GM19238 (cell line): ENCODE data around the gene PUM2.
"Not testable (repeated sequence)": the region's sequence is repeated elsewhere in the genome, so short reads cannot be mapped to it uniquely, and the experiment has no call there.

Source experiments
- DNase-seq: peaks from one replicate; pipeline ENCODE4 v3.0.0; 2011; ENCODE audit warnings: low spot score; ENCODE audit not compliant: insufficient read length

PUM2 gene

GRCh38 chr2:20292984-20293383 is 57.7 kb downstream of the PUM2 start:
- DNase-seq, result no peak

- DNase-seq, result no peak
These were observed 58.7 kb downstream of the PUM2 start for GRCh38 chr2:20291846-20292408.

GRCh38 chr2:20291106-20291564 is 59.5 kb downstream of the PUM2 start:
- no peak for DNase-seq

- no peak for DNase-seq
These were observed 61.9 kb downstream of the PUM2 start for GRCh38 chr2:20288642-20289340.

GRCh38 chr2:20282916-20283592 is 67.6 kb downstream of the PUM2 start:
- DNase-seq, result no peak

GRCh38 chr2:20281876-20282275 is 68.8 kb downstream of the PUM2 start:
- DNase-seq, result no peak

- no peak for DNase-seq
These were observed 77.6 kb downstream of the PUM2 start for GRCh38 chr2:20273042-20273441.

- not testable (repeated sequence) for DNase-seq
These were observed 82.3 kb downstream of the PUM2 start for GRCh38 chr2:20268317-20268716.

GRCh38 chr2:20267529-20267928 is 83.1 kb downstream of the PUM2 start:
- no peak for DNase-seq

- no peak for DNase-seq
These were observed 86.0 kb downstream of the PUM2 start for GRCh38 chr2:20264629-20265028.

- no peak for DNase-seq
These were observed 93.2 kb downstream of the PUM2 start for GRCh38 chr2:20257411-20257810.

- DNase-seq, result no peak
These were observed 95.9 kb downstream of the PUM2 start for GRCh38 chr2:20254731-20255130.

GRCh38 chr2:20250436-20250835 is 100.2 kb downstream of the PUM2 start:
- DNase-seq, result no peak

- no peak for DNase-seq
These were observed 101.5 kb downstream of the PUM2 start for GRCh38 chr2:20249170-20249569.

GRCh38 chr2:20247084-20247483 is 103.6 kb downstream of the PUM2 start:
- DNase-seq, result no peak

- DNase-seq, result not testable (repeated sequence)
These were observed 107.0 kb downstream of the PUM2 start for GRCh38 chr2:20243637-20244036.

- no peak for DNase-seq
These were observed 107.8 kb downstream of the PUM2 start for GRCh38 chr2:20242727-20243377.

- no peak for DNase-seq
These were observed 108.5 kb downstream of the PUM2 start for GRCh38 chr2:20241973-20242726.

- DNase-seq, result not testable (repeated sequence)
These were observed 110.4 kb downstream of the PUM2 start for GRCh38 chr2:20240291-20240690.

- no peak for DNase-seq
These were observed 114.1 kb downstream of the PUM2 start for GRCh38 chr2:20236496-20236895.

- DNase-seq, result no peak
These were observed 114.9 kb downstream of the PUM2 start for GRCh38 chr2:20235655-20236305.
